Caco-2 (cell line): Measurements from ENCODE around the gene HES6. TPM values are rescaled to one million over a fixed set of nuclear protein-coding genes. Genes with fewer than 3 reads are reported as not detected.

Experiments used
- BruUV-seq: library from RNA; stranded (reverse); fragments of 400-500 nt; replicated peaks from 2 replicates; lab custom pipeline; 2021; lab: Mats Ljungman, UMichigan
- CTCF ChIA-PET: fragments of 300-600 bp; sonication (Branson Sonifier 250); formaldehyde crosslinking; loops from one replicate; lab custom pipeline; 2022; ENCODE audit warnings: antibody characterized with exemption; lab: Charles Lee
- POLR2A ChIA-PET: fragments of 300-600 bp; sonication (Branson Sonifier 250); formaldehyde crosslinking; loops from one replicate; lab custom pipeline; 2022; ENCODE audit warnings: antibody characterized with exemption; lab: Charles Lee
- DNase-seq, 2 experiments: peaks; one replicate each; pipeline versions ENCODE4 v3.0.0 to v3.0.0-alpha.2; 2020 to 2022
- H3K27me3 ChIP-seq: replicated peaks from 2 replicates; pipeline ENCODE4 v1.6.0; 2011; ENCODE audit warnings: low read length; ENCODE audit not compliant: control insufficient read depth, insufficient read depth
- H3K36me3 ChIP-seq: 2 replicates; pipeline ENCODE4 v1.5.1; 2011; ENCODE audit warnings: low read length; ENCODE audit not compliant: control insufficient read depth, insufficient read depth
- H3K4me1 ChIP-seq: fragments of 250-450 bp; sonication (Bioruptor Pico); 2 replicates; pipeline ENCODE4 v1.5.1; 2020; ENCODE audit warnings: mild to moderate bottlenecking
- H3K4me3 ChIP-seq: 2 replicates; pipeline ENCODE4 v1.5.1; 2011; ENCODE audit warnings: low read depth, mild to moderate bottlenecking, control low read depth, low read length
- H3K9me3 ChIP-seq: fragments of 250-450 bp; sonication (Bioruptor Pico); 2 replicates; pipeline ENCODE4 v1.5.1; 2020; ENCODE audit warnings: mild to moderate bottlenecking, moderate library complexity
- H3K27ac Mint-ChIP-seq: one replicate; pipeline ENCODE4 v1.8.0; 2022; ENCODE audit warnings: mixed read lengths; ENCODE audit not compliant: unreplicated experiment
- H3K27me3 Mint-ChIP-seq: one replicate; pipeline ENCODE4 v1.8.0; 2022; ENCODE audit warnings: mixed read lengths; ENCODE audit not compliant: insufficient read depth, unreplicated experiment
- H3K36me3 Mint-ChIP-seq: one replicate; pipeline ENCODE4 v1.8.0; 2022; ENCODE audit warnings: mild to moderate bottlenecking, mixed read lengths; ENCODE audit not compliant: insufficient read depth, unreplicated experiment
- H3K4me1 Mint-ChIP-seq: one replicate; pipeline ENCODE4 v1.8.0; 2022; ENCODE audit warnings: low read depth, mixed read lengths; ENCODE audit not compliant: unreplicated experiment
- H3K4me3 Mint-ChIP-seq: one replicate; pipeline ENCODE4 v1.8.0; 2022; ENCODE audit warnings: mild to moderate bottlenecking, moderate library complexity, mixed read lengths; ENCODE audit not compliant: unreplicated experiment
- H3K9me3 Mint-ChIP-seq: one replicate; pipeline ENCODE4 v1.8.0; 2022; ENCODE audit warnings: mixed read lengths; ENCODE audit not compliant: unreplicated experiment
- intact Hi-C: fragments of 100-400 bp; cut with micrococcal nuclease; formaldehyde crosslinking; loops from one replicate; pipeline ENCODE4 v1.10.0; 2022; ENCODE audit not compliant: unreplicated experiment
- total RNA-seq: library from RNA; stranded (reverse); gene quantifications from 2 replicates; pipeline ENCODE4 v1.2.3, GENCODE V29; 2022
- TF ChIP-seq, protein P1 (sequence below), 2 experiments: fragments of 200-600 bp in 1 of 2; IDR thresholded peaks; 1 replicate in 1 of 2; 2 replicates in 1 of 2; pipeline versions ENCODE4 v1.5.1 to v1.8.0; 2011 to 2022; ENCODE audit warnings: antibody characterized with exemption in 1 of 2, control low read depth in 1 of 2, inconsistent platforms in 1 of 2, low read depth in 1 of 2, low read length in 1 of 2, mild to moderate bottlenecking in 1 of 2, moderate library complexity in 1 of 2; ENCODE audit not compliant: insufficient read depth in 1 of 2, severe bottlenecking in 1 of 2, unreplicated experiment in 1 of 2

HES6 gene
- total RNA-seq, 1 experiment from 2014 or later, result 22.1 TPM

DNA sequence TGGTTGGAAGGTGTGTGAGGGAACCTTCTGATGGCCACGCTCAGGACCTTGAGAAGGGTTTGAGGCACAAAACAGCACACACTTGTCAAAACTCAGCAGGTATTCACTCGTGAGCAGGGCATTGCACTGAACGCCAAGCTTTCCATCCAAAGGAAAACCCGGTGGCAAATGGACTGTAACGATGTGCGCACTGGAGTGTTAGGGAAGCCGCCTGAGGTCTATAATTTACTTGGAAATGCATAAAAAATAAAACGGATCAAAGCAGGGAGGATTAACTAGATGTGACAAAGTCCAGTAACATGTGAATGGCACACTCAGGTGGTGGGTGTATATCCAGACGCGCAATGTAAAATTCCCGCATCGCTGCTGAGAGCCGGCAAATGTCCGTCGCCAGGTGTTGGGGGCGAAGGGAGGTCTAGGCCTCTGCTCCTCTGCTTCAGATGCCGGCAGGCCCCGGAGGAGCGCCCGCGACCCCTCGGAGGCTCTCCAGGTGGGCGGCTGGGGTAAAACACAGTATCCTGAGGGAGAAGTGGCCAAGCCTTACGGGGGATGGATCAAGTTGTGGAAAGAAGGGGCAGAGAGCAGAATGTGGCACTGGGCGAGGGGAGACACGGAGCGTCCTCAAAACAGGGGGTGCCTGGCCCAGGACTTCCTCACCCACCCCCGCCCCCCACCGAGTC, 15.3 kb downstream of the HES6 start:
- H3K4me3 Mint-ChIP-seq, result no peak overlapping the region
- no peaks in the 10 kb centered on the region for H3K36me3 ChIP-seq
- no peaks in the 10 kb centered on the region for H3K4me1 Mint-ChIP-seq
- H3K27me3 ChIP-seq, result no peaks in the 10 kb centered on the region
- H3K36me3 Mint-ChIP-seq, result no peaks in the 10 kb centered on the region
- CTCF ChIA-PET, result no interaction called here
- TF ChIP-seq, protein P1, sequence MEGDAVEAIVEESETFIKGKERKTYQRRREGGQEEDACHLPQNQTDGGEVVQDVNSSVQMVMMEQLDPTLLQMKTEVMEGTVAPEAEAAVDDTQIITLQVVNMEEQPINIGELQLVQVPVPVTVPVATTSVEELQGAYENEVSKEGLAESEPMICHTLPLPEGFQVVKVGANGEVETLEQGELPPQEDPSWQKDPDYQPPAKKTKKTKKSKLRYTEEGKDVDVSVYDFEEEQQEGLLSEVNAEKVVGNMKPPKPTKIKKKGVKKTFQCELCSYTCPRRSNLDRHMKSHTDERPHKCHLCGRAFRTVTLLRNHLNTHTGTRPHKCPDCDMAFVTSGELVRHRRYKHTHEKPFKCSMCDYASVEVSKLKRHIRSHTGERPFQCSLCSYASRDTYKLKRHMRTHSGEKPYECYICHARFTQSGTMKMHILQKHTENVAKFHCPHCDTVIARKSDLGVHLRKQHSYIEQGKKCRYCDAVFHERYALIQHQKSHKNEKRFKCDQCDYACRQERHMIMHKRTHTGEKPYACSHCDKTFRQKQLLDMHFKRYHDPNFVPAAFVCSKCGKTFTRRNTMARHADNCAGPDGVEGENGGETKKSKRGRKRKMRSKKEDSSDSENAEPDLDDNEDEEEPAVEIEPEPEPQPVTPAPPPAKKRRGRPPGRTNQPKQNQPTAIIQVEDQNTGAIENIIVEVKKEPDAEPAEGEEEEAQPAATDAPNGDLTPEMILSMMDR (IDR thresholded peaks at IDR 0.05; ENCODE audit: insufficient read depth in 1 of 2, low read depth in 1 of 2, low read length in 1 of 2, severe bottlenecking in 1 of 2, unreplicated experiment in 1 of 2), result no peak
- H3K9me3 ChIP-seq, result no peaks in the 10 kb centered on the region
- H3K9me3 Mint-ChIP-seq, result no peaks in the 10 kb centered on the region
- POLR2A ChIA-PET, result no interaction called here
- no peak for DNase-seq
- no TSS peak for BruUV-seq
- peaks cover 5% of the 10 kb centered on the region for H3K27me3 Mint-ChIP-seq
- intact Hi-C loops, result no loop called here
- H3K4me3 ChIP-seq, result no peak overlapping the region
- no peaks in the 10 kb centered on the region for H3K4me1 ChIP-seq
- no peak overlapping the region for H3K27ac Mint-ChIP-seq

DNA sequence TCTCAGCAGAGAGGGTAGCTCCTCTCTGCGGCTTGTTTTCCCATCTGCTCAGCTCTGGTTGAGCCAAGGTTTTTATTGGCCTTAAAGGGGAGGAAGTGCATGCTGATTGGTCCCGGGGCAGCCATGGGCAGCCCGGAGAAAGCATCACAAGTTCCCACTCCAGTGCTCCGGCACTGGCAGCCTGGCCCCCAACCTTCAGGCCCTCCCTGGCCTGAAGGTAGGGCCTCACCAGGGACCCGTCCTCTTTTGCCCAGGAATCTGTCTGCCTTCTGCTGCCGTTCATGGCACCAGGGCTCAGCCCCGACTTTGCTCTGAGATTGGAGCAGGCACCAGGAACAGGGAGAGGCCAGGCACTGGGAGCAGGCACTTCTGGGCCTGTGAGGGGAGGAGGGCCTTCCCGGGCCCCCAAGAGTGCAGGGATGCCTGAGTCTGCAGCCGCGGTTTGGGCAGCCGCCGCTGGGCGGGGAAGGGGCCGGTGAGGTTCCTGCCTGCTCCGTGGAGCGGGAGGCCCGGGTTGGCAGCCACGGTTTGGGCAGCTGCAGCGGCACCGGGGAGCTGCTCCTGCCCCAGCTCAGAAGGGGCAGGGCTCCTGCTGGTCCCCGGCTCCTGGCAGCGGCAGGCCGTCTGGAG, 18.8 kb downstream of the HES6 start:
- no TSS peak for BruUV-seq
- ChIA-PET POLR2A (no interaction called here), CTCF (no interaction called here)
- Mint-ChIP-seq H3K36me3 (no peaks in the 10 kb centered on the region), H3K27ac (no peak overlapping the region), H3K4me1 (no peaks in the 10 kb centered on the region), H3K9me3 (no peaks in the 10 kb centered on the region), H3K4me3 (no peak overlapping the region), H3K27me3 (no peaks in the 10 kb centered on the region)
- Histone ChIP-seq H3K4me3 (no peak overlapping the region), H3K36me3 (no peaks in the 10 kb centered on the region), H3K27me3 (no peaks in the 10 kb centered on the region), H3K9me3 (no peaks in the 10 kb centered on the region), H3K4me1 (no peaks in the 10 kb centered on the region)
- intact Hi-C loops, result no loop called here
- TF ChIP-seq, protein P1 (IDR thresholded peaks at IDR 0.05; ENCODE audit: insufficient read depth in 1 of 2, low read depth in 1 of 2, low read length in 1 of 2, severe bottlenecking in 1 of 2, unreplicated experiment in 1 of 2), result no peak
- no peak for DNase-seq

DNA sequence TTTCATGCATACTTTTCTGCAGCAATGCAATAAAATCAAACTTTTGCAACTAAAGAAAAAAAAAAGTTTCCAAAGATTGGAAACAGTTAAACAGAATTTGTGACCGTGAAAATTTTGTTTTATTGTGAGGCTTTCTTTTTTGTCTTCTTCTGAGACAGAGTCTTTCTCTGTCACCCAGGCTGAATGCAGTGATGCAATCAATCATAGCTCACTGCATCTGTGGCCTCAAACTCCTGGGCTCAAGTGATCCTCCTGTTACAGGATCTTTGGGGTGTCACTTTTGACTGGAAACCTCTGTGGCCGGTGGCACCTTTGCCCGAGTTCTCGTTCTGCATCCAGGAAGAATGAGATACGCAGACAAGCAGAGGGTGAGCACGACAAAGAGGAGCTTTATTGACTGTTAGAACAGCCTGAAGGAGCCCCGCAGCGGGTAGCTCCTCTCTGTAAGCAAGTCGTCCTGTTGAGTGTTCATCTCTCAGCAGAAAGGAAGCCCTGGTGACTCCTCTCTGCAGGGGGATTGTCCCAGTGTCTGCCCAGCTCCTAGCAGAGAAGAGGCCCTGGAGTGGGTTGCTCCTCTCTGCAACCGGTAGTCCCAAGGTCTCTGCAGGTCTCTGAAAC, 19.5 kb downstream of the HES6 start:
- no peaks in the 10 kb centered on the region for H3K9me3 Mint-ChIP-seq

More for the DNA sequence above, 19.5 kb downstream of the HES6 start:
- Mint-ChIP-seq H3K36me3 (no peaks in the 10 kb centered on the region), H3K27ac (no peak overlapping the region), H3K27me3 (no peaks in the 10 kb centered on the region), H3K4me3 (no peak overlapping the region), H3K4me1 (no peaks in the 10 kb centered on the region)
- H3K4me3 ChIP-seq, result no peak overlapping the region
- H3K36me3 ChIP-seq, result no peaks in the 10 kb centered on the region
- BruUV-seq, result no TSS peak
- H3K27me3 ChIP-seq, result no peaks in the 10 kb centered on the region
- ChIA-PET POLR2A (no interaction called here), CTCF (no interaction called here)
- DNase-seq, result no peak
- no peaks in the 10 kb centered on the region for H3K4me1 ChIP-seq
- intact Hi-C loops, result no loop called here
- no peaks in the 10 kb centered on the region for H3K9me3 ChIP-seq
- TF ChIP-seq, protein P1 (IDR thresholded peaks at IDR 0.05; ENCODE audit: insufficient read depth in 1 of 2, low read depth in 1 of 2, low read length in 1 of 2, severe bottlenecking in 1 of 2, unreplicated experiment in 1 of 2), result no peak
